ENCODE measurements around the gene KCNN3.

Gene KCNN3

GRCh38 chr1:154767315-154768240 is 102.5 kb downstream of the KCNN3 start:
- no peak for DNase-seq

DNA sequence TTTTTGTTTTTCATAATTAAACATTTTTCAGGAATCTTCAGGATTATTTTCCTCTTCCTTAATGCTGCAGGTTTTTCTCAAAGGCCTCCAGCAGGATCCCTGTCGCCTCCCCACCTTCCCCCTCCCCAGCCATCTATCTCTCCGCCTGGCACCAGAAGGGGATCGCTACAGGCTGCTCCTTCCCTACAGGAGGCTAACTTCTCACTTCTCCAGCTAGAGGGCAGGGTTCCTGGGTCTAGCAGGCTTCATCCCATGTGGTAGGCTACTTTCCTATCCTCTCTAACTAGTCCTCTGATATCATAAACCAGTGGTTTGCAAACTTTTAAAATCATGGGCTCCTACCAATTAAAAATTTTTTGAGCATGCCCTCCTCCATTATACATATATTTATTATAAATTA is 104.1 kb downstream of the KCNN3 start:
- DNase-seq: no peak

- DNase-seq: no peak
Observed at GRCh38 chr1:154764773-154765172, 105.3 kb downstream of the KCNN3 start.

DNA sequence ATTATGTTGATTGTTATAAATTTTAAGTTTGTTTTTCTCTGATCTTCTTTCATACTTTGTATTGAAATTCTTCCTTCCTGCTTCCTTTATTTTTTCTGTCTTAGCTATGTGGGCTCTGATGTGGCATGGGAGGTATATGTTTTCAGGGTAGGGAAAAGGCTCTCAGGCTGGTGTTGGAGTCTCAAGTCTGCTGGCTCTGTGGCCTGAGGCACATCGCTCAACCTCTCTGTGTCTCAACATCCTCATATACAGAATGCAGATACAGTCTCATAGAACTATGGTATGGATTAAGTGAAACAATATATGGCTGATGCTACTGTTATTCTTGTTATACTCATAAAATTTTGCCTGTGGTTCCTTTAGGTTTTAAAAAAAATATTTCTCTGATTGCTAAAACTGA is 105.9 kb downstream of the KCNN3 start:
- DNase-seq: no peak

GRCh38 chr1:154760469-154760933 is 109.6 kb downstream of the KCNN3 start:
- no peak for DNase-seq

- DNase-seq: no peak
Observed at GRCh38 chr1:154759793-154760192, 110.3 kb downstream of the KCNN3 start.

- no peak for DNase-seq
Observed at GRCh38 chr1:154759196-154759595, 110.9 kb downstream of the KCNN3 start.

DNA sequence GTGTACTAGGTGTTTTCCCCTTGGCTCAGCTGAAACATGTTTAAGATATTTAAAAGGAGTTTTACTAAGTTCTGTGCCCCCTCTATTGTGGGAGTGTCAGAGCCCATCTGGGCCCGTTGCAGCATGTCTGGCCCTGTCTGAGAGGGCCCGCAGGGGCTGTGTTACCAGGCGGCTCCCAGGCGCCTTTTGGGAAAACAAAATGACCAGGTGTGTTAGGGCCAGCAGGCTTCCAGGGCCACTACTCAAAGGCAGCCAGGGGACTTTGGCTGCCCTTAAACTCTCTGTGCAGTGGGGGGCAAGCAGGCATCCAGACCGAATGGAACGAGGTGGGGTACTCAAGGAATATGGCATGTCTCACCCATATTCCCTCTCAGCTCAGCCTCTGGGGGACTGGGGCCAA is 111.7 kb downstream of the KCNN3 start:
- no peak for DNase-seq

- DNase-seq: no peak
Observed at GRCh38 chr1:154756793-154757548, 113.1 kb downstream of the KCNN3 start.

DNA sequence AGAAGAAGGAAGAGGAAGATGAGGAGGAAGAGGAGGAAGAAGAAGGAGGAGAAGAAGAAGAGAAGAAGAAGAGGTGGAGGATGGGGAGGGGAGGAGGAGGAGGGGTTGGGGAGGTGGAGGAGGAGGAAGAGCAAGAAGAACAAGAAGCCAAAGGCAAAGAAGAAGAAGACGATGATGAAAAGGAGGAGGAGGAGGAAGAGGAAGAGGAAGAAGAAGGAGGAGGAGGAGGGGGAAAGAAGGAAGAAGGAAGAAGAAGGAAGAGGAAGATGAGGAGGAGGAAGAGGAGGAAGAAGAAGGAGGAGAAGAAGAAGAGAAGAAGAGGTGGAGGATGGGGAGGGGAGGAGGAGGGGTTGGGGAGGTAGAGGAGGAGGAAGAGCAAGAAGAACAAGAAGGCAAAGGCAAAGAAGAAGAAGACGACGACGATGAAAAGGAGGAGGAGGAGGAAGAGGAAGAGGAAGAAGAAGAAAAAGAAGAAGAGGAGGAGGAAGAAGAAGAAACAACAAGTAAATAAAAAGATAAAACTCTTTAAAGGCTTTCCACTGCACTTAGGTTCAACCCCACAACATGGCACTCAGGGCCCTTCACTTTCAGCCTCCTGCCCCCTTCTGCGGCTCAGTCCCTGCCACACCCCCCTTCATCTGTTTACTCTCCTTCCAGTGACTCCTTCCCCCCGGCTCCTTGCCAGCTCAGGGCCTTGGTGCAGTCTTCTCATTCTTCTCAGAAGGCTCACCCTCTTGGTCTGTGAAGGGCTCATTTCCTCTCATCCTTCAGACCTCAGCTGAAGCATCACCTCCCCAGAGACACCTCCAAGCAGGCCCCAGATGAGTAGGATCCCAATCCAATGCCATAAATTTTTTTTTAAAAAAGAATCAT is 114.0 kb downstream of the KCNN3 start:
- no peak for DNase-seq

- no peak for DNase-seq
Observed at GRCh38 chr1:154753426-154753825, 116.7 kb downstream of the KCNN3 start.

- DNase-seq: no peak
Observed at GRCh38 chr1:154752273-154753030, 117.6 kb downstream of the KCNN3 start.

DNA sequence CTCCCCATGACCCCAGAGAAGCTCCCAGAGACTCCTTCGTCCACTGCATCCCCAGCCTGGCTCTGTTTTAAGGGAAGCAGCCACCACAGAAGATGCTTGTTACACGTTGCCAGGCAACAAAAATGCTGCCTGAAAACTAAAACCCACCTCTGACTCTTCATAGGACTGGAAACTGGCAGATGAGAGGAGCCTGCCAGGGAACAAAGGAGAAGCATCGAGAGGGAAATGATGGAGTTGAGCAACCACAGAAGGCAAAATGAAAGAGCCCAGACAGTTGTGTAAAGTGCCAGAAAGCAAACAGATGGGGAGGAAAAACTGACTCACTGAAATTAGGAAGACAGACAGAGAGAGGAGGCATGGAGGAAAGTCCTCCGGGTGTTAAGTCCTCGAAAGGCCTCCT is 118.4 kb downstream of the KCNN3 start:
- DNase-seq: no peak

DNA sequence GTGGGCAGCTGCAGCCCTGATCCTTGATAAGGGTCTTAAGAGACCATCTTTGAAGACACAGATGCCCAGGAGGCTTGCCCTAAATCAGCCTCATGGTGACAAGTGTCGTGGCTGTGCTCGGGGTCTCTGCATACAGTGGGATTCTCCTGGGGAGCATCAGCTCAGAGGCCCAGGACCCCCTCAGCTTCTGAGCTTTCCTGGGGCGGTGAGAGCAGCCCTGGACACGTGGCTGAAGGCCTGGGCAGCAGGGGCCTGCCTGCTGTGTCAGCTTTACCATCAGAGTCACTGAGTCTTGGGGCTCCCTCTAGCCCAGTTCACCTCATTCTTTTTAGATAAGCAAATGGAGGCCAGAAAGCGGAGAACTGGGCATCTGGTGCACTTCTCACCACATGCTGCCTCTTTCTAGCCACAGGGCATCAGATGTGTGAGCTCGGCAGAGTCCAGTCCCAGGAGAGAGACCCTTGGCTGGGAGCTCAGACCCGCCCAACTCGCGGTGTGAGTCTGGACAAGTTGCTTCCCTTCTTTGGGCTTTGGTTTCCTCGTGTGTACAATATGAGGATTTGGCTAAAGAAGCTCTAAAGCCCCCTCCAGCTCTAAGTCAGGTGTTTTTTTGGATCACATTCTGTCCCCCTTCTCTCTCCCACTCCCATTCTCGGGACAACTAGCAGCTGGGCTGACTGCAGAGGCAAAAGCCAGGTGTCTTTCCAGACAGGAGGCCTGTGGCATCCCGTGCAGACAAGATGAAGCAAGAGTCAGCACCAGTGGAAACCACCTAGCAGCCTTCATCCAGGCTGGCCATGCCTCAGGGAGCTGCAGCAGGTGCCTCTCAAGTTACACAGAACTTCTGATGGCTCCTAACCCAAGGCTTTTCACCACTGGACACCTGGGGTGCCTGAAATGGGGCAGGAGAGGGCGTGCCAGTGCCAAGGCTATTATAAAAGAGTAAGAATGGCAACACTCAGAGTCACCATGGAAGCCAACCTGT is 119.1 kb downstream of the KCNN3 start:
- DNase-seq: no peak

DNA sequence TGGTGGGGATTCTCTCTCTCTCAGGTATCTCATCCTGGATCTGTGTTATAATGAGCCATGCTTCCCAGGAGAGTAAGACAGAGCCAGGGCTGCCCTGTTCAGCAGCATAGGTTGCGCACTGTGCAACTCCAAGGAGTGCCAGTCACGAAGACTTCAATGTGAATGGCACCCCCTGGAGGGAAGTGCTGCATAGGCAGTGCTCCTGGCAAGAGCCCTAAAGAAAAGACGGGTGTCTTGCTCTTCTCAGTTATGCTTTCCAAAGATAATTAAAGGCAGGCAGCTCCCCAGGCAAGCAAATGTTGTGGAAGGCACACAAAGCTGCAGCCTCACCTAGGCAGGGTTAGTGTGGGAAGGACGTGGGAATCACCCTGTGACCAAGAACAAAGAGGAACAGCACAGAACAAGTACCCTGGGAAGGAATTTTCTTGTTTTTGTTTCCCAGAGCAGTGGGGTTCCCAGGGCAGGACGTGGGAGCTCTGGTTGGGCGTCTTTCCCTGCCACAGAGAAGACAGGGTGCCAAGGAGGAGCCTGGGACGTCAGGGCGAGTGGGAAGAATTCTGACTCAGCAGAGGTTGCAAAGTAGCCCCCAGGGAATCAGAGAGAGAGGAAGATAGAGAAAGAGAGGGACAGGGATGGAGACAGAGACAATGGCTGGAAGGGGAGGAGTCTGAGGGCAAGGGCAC is 120.9 kb downstream of the KCNN3 start:
- DNase-seq: no peak

DNA sequence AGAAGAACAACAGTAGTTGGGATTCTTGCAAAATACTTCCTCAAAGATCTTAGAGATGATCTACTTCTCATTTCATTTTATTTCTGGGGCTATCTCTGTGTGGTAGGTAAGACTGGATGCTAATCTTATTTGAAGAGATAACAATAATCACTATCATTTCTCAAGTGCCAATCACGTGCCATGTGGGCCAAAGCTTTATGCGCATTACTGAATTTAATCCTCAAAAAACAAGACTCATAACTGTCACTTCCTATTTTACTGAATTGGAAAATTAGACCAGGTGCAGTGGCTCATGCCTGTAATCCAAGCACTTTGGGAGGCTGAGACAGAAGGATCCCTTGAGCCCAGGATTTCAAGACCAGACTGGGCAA is 121.7 kb downstream of the KCNN3 start:
- no peak for DNase-seq

GRCh38 chr1:154747740-154748404 is 122.2 kb downstream of the KCNN3 start:
- no peak for DNase-seq

- DNase-seq: no peak
Observed at GRCh38 chr1:154747380-154747739, 122.7 kb downstream of the KCNN3 start.

GRCh38 chr1:154746622-154747299 is 123.3 kb downstream of the KCNN3 start:
- DNase-seq: no peak

Measured in T1000 (cell line).